Choroid plexus epithelial cell (primary cell): Measurements from ENCODE around the gene SHH.

ENCODE experiments used
- DNase-seq: peaks from one replicate; pipeline ENCODE4 v3.0.0-alpha.2; 2010; ENCODE audit warnings: low read depth
- H3K4me3 ChIP-seq: 2 replicates; pipeline ENCODE4 v1.5.1; 2011; ENCODE audit warnings: low read depth, mild to moderate bottlenecking, control low read depth, low read length, moderate library complexity
- TF ChIP-seq, protein P1 (sequence below): conservative IDR thresholded peaks from 2 replicates; pipeline ENCODE4 v1.5.1; 2011; ENCODE audit warnings: low read depth, mild to moderate bottlenecking, control low read depth, inconsistent platforms, low read length, moderate library complexity

The SHH gene

DNA sequence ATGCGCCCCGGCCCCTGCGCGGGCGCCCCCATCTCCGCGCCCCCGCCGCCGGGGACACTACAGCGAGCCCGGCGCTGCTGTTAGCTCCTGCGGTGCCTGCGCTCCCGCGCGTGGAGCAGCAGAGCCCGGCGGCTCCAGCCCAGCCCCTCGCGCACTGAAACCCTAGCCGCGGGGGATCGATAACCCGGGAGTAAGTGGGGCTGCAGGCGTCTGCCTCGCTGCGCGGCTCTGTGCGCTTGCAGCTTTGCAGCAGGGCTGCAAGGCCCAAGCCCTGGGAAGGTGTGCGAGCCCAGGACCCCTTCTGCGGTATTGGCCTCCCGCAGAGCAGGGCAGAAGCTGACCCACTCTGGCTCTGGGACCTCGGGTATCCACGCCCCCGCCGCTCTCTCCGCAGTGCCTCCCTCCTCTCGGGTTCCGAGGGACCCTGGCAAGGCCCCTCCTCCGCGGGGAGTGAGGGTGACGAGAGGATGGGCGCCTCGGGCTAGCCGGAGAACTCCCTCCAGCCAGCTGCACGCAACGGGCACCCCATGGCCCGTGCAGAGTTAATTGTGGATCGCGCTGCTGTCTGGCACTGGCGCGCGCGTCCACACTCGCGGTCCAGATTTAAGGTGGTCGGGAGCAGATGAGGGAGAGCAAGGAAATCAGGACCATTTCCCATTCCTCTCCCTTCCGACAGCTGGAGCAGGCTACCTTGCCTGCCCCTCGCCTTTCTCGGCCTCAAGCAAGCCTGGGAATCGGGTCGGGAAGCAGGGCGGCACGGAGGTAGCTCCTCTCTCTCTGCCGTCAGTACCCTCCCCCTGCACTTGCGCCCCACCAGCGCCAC, 2.1 kb downstream of the SHH start:
- no peak overlapping the region for H3K4me3 ChIP-seq
- TF ChIP-seq, protein P1, sequence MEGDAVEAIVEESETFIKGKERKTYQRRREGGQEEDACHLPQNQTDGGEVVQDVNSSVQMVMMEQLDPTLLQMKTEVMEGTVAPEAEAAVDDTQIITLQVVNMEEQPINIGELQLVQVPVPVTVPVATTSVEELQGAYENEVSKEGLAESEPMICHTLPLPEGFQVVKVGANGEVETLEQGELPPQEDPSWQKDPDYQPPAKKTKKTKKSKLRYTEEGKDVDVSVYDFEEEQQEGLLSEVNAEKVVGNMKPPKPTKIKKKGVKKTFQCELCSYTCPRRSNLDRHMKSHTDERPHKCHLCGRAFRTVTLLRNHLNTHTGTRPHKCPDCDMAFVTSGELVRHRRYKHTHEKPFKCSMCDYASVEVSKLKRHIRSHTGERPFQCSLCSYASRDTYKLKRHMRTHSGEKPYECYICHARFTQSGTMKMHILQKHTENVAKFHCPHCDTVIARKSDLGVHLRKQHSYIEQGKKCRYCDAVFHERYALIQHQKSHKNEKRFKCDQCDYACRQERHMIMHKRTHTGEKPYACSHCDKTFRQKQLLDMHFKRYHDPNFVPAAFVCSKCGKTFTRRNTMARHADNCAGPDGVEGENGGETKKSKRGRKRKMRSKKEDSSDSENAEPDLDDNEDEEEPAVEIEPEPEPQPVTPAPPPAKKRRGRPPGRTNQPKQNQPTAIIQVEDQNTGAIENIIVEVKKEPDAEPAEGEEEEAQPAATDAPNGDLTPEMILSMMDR = no peak

DNA sequence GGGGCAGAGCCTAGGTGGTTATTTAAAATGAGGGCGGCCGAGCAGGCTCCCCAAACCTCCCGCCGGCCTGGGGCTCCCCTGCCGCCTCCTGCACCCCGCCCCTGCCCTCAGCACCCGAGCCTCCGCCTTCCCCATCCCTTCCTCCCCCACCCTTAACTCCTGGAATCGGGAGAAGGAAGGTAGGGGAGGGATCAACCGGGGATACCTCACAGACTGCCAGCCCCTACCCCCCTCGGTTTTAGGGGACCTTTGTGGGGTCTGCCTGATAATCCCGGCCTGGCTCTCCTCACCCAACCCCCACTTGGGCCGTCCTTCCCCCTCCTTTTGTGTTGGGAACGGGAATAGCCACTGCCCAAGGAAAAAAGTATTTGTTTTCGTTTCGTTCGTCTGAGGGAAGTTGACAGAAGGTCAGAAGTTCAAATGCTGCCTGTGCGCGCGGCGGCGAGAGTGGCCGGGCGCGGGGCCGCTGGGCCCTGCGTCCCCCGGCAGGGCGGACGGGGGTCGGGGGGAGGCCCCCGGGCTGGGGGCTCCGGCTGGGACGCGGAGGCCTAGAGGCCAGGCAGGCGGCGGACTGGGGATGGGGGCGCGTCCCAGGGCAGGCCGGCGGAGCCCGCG, 2.8 kb downstream of the SHH start:
- DNase-seq = no peak
- TF ChIP-seq, protein P1 = no peak

More for the DNA sequence above, 2.1 kb downstream of the SHH start:
- no peak for DNase-seq

GRCh38 chr7:155808549-155809331, 3.5 kb downstream of the SHH start:
- no peak for DNase-seq
- H3K4me3 ChIP-seq = peak overlapping the region; percentile 20

More for the DNA sequence above, 2.8 kb downstream of the SHH start:
- H3K4me3 ChIP-seq = peak overlapping the region; percentile 23

GRCh38 chr7:155807789-155808548, 4.3 kb downstream of the SHH start:
- TF ChIP-seq, protein P1 = no peak
- no peak overlapping the region for H3K4me3 ChIP-seq
- no peak for DNase-seq

More at GRCh38 chr7:155808549-155809331, 3.5 kb downstream of the SHH start:
- TF ChIP-seq, protein P1 = no peak

GRCh38 chr7:155807065-155807671, 5.1 kb downstream of the SHH start:
- TF ChIP-seq, protein P1 = no peak
- DNase-seq = no peak
- no peak overlapping the region for H3K4me3 ChIP-seq
